ENCODE results near the gene FAM89A.
"Not testable (repeated sequence)": the region's sequence is repeated elsewhere in the genome, so short reads cannot be mapped to it uniquely, and the experiment has no call there.

DNA sequence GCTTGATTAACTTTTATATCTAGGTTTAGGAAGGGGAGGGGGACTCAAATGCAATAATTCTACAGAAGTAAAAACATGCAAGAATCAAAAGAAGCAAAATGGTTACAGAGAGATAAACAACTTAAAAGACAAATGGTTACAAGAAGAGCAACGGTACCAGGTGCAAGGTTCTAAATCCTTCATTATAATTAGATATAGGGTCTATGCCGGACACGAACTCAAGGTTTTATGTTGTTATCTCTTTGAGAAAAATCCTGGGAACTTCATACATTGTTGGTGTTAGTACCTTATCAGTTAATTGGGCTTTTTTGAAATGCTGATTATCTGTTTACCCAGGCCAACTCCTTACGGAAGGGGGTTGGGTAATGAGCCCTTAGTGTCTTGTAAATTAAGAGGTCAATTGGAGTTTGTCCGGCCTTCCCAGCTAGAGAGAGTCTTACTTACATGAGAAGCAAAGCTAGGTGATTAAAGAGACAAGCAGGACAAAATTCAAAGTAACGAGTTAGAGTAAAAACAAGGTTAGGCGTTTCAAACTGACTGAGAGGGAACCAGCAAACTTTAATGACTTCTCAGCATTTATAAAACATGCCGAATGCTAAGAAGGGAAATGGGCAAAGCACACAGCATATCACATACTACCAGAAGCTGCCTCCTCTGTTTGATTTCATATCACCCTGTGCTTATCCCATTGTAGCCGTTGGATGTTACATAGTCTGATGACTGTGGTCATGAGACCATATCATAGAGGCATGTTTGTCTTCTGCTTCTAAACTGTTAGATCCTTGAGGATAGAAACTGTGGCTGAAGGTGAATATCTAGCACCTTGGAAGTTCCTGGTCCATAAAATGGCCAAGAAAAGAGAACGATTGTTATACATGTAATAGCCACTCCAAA lies 55.2 kb downstream of the FAM89A start:
- TF ChIP-seq POLR2AphosphoS5 (IDR thresholded peaks at IDR 0.05; ENCODE audit: borderline replicate concordance, low read depth, low read length); EZH2 (IDR thresholded peaks at IDR 0.05): not testable (repeated sequence)

All from SK-N-MC (cell line).